Glutamatergic neuron (in vitro differentiated cells): ENCODE measurements around the gene AFMID. TPM values are rescaled to one million over a fixed set of nuclear protein-coding genes. Genes with fewer than 3 reads are reported as not detected.
A peak's percentile ranks its signal among the peaks of the same experiment; 100 is the strongest.

Source experiments
- DNase-seq: peaks from one replicate; pipeline ENCODE4 v3.0.0; 2022
- H3K27ac Mint-ChIP-seq: one replicate; pipeline ENCODE4 v1.8.0; 2020; ENCODE audit warnings: mild to moderate bottlenecking, mixed read lengths, inconsistent platforms; ENCODE audit not compliant: unreplicated experiment
- H3K27me3 Mint-ChIP-seq: one replicate; pipeline ENCODE4 v1.8.0; 2020; ENCODE audit warnings: mild to moderate bottlenecking, moderate library complexity, mixed read lengths, inconsistent platforms; ENCODE audit not compliant: unreplicated experiment
- H3K36me3 Mint-ChIP-seq: one replicate; pipeline ENCODE4 v1.8.0; 2020; ENCODE audit warnings: mild to moderate bottlenecking, mixed read lengths, inconsistent platforms; ENCODE audit not compliant: unreplicated experiment
- H3K4me1 Mint-ChIP-seq: one replicate; pipeline ENCODE4 v1.8.0; 2020; ENCODE audit warnings: mild to moderate bottlenecking, low read depth, mixed read lengths, inconsistent platforms; ENCODE audit not compliant: unreplicated experiment
- H3K4me3 Mint-ChIP-seq: one replicate; pipeline ENCODE4 v1.8.0; 2020; ENCODE audit warnings: mild to moderate bottlenecking, mixed read lengths, inconsistent platforms; ENCODE audit not compliant: unreplicated experiment
- H3K9me3 Mint-ChIP-seq: one replicate; pipeline ENCODE4 v1.8.0; 2020; ENCODE audit warnings: mild to moderate bottlenecking, moderate library complexity, mixed read lengths, inconsistent platforms; ENCODE audit not compliant: unreplicated experiment
- CTCF ChIP-seq: fragments of 200-600 bp; sonication (generic); IDR thresholded peaks from one replicate; pipeline ENCODE4 v1.5.0; 2021; ENCODE audit not compliant: partially characterized antibody, unreplicated experiment
- total RNA-seq: library from RNA; stranded (reverse); fragmentation: NEBNext Ultra II Directional; extraction: Animal tissue kit (Norgen Biotek cat#: 25700); gene quantifications from one replicate; pipeline ENCODE4 v1.2.1, GENCODE V29; 2021; ENCODE audit not compliant: unreplicated experiment

The AFMID gene
- total RNA-seq, 1 donor from 2014 or later: 29.9 TPM

- no peak for TF ChIP-seq CTCF
- Mint-ChIP-seq H3K27me3 (no peaks in the 10 kb centered on the region), H3K4me1 (peaks cover 9% of the 10 kb centered on the region), H3K4me3 (peak overlapping the region; percentile 2), H3K36me3 (no peaks in the 10 kb centered on the region), H3K9me3 (peaks cover 1% of the 10 kb centered on the region), H3K27ac (peak overlapping the region; percentile 59)
- DNase-seq: no peak
Observed at GRCh38 chr17:78196716-78197115, 9.6 kb downstream of the AFMID start.

GRCh38 chr17:78197147-78197832 is 10.1 kb downstream of the AFMID start:
- H3K27me3 Mint-ChIP-seq: no peaks in the 10 kb centered on the region
- peak overlapping the region; percentile 59 for H3K27ac Mint-ChIP-seq
- no peak for TF ChIP-seq CTCF
- peaks cover 1% of the 10 kb centered on the region for H3K9me3 Mint-ChIP-seq
- H3K36me3 Mint-ChIP-seq: no peaks in the 10 kb centered on the region
- no peak for DNase-seq
- H3K4me1 Mint-ChIP-seq: peaks cover 9% of the 10 kb centered on the region
- peak overlapping the region; percentile 2 for H3K4me3 Mint-ChIP-seq

GRCh38 chr17:78200451-78200850 is 13.3 kb downstream of the AFMID start:
- H3K4me3 Mint-ChIP-seq: no peak overlapping the region
- H3K9me3 Mint-ChIP-seq: no peaks in the 10 kb centered on the region
- H3K4me1 Mint-ChIP-seq: peaks cover 9% of the 10 kb centered on the region
- no peak for DNase-seq
- no peaks in the 10 kb centered on the region for H3K36me3 Mint-ChIP-seq
- no peak overlapping the region for H3K27ac Mint-ChIP-seq
- no peaks in the 10 kb centered on the region for H3K27me3 Mint-ChIP-seq
- TF ChIP-seq CTCF: no peak

GRCh38 chr17:78202666-78203065 is 15.5 kb downstream of the AFMID start:
- Mint-ChIP-seq H3K27me3 (no peaks in the 10 kb centered on the region), H3K4me3 (no peak overlapping the region), H3K9me3 (no peaks in the 10 kb centered on the region), H3K27ac (no peak overlapping the region), H3K4me1 (no peaks in the 10 kb centered on the region), H3K36me3 (no peaks in the 10 kb centered on the region)
- DNase-seq: no peak
- TF ChIP-seq CTCF: no peak

- TF ChIP-seq CTCF: no peak
- Mint-ChIP-seq H3K36me3 (no peaks in the 10 kb centered on the region), H3K27me3 (no peaks in the 10 kb centered on the region), H3K4me3 (no peak overlapping the region), H3K9me3 (no peaks in the 10 kb centered on the region), H3K4me1 (no peaks in the 10 kb centered on the region), H3K27ac (no peak overlapping the region)
- no peak for DNase-seq
Observed at GRCh38 chr17:78204387-78205123, 17.4 kb downstream of the AFMID start.
